Mammary epithelial cell (primary cell): ENCODE data around the gene MORC3.

Experiments
- CTCF ChIP-seq, 2 donors: IDR thresholded peaks in 1 of 2; conservative IDR thresholded peaks in 1 of 2; 2 replicates each; pipeline ENCODE4 v1.5.1; 2011 to 2012; ENCODE audit warnings: inconsistent platforms in 2 of 2, low read length in 2 of 2, mild to moderate bottlenecking in 2 of 2, control low read depth in 1 of 2, low read depth in 1 of 2; ENCODE audit not compliant: insufficient read depth in 1 of 2; ENCODE audit errors: extremely low read depth in 1 of 2
- EZH2 ChIP-seq: IDR thresholded peaks from 2 replicates; pipeline ENCODE4 v1.6.1; 2012; ENCODE audit warnings: low read length, inconsistent platforms, borderline replicate concordance

- no peak for TF ChIP-seq CTCF (conservative IDR thresholded peaks at IDR 0.05 in 1 of 2, IDR thresholded peaks at IDR 0.05 in 1 of 2; ENCODE audit: extremely low read depth in 1 of 2, insufficient read depth in 1 of 2, low read depth in 1 of 2, low read length in 2 of 2)
- no peak for TF ChIP-seq EZH2
Measured at GRCh38 chr21:36379251-36379650, 59.3 kb downstream of the MORC3 start.
